Measurements from ENCODE around the gene MYO5A.

MYO5A gene

DNA sequence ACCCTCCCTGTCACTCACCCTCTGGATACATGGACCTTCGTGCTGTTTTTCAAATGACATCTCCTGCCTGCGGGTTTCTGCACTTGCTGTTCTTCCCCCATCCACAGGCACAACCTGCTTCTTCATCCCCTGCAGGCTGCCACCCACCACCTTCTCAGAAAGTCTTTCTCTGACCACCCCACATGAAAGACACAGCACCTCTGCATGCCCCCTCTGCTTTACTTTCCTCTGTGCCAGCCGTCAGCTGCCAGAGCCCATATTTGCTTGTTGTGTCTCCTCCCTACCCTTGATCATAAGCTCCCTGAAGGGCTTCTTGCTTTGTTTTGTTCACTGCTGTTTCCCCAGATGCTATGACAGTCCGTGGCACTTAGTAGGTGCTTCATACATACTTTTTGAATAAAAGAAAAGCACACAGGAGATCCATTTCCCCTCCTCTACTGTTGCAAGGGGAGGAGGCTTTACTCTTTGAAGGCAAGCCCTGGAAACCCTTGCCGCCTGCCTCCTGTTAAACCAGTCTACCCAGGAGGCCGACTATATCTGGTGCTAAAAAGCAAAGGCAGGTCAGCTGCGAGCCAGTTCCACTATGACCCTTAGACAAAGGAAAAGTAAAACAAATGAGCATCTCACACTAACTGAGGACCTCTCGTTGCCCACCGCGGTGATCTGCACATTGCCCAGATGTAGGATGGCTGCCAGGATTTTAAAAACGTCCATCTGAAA is 265.0 kb downstream of the MYO5A start:
- no peak for TF ChIP-seq CTCF (IDR thresholded peaks at IDR 0.05; ENCODE audit: low read depth, low read length)

GRCh38 chr15:52262364-52262763 is 266.3 kb downstream of the MYO5A start:
- H3K4me3 ChIP-seq (ENCODE audit: low read depth, low read length), result no peak overlapping the region
- no peak for TF ChIP-seq CTCF (IDR thresholded peaks at IDR 0.05; ENCODE audit: low read depth, low read length)

More for the DNA sequence above, 265.0 kb downstream of the MYO5A start:
- no peak overlapping the region for H3K4me3 ChIP-seq (ENCODE audit: low read depth, low read length)

DNA sequence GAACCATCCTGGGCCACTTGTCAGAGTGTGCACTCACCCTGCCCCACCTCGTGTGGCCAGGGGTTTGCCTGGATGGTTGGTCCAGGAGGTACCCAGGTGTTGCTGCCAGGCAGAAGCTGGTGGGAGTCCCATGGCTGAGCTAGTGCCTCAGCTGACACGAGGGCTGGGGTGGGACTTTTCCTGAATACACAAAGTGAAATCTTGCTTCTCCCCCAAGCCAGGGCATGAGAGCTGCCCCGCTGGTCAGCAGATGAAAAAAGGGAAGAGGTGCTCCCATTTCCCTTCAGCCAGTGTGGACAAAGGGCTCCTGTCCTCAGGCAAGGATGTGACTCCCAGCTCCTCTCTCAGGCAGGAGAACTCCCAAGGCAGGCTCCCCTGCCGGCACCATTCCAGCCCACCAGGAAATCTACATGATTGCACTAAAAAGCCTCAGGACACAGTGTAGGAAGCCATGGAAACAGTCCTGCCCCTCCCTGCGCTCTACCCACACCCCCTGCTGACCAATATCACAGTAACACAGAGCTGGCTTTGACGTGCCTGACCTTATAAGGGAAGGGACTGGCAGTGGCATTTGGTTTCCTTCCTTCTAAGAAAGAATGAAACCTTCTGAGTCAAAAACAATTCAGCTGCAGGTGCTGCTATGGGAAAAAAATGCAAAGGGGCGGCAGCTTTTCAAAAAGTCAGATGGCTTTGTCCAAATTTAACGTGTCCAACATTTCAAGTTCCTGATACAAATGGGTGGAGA is 267.0 kb downstream of the MYO5A start:
- H3K4me3 ChIP-seq (ENCODE audit: low read depth, low read length), result no peak overlapping the region
- no peak for TF ChIP-seq CTCF (IDR thresholded peaks at IDR 0.05; ENCODE audit: low read depth, low read length)

GRCh38 chr15:52261026-52261425 is 267.7 kb downstream of the MYO5A start:
- no peak for TF ChIP-seq CTCF (IDR thresholded peaks at IDR 0.05; ENCODE audit: low read depth, low read length)
- H3K4me3 ChIP-seq (ENCODE audit: low read depth, low read length), result no peak overlapping the region

GRCh38 chr15:52259503-52259902 is 269.2 kb downstream of the MYO5A start:
- TF ChIP-seq CTCF (IDR thresholded peaks at IDR 0.05; ENCODE audit: low read depth, low read length), result no peak
- H3K4me3 ChIP-seq (ENCODE audit: low read depth, low read length), result no peak overlapping the region

GRCh38 chr15:52258461-52258860 is 270.2 kb downstream of the MYO5A start:
- no peak for TF ChIP-seq CTCF (IDR thresholded peaks at IDR 0.05; ENCODE audit: low read depth, low read length)
- no peak overlapping the region for H3K4me3 ChIP-seq (ENCODE audit: low read depth, low read length)

DNA sequence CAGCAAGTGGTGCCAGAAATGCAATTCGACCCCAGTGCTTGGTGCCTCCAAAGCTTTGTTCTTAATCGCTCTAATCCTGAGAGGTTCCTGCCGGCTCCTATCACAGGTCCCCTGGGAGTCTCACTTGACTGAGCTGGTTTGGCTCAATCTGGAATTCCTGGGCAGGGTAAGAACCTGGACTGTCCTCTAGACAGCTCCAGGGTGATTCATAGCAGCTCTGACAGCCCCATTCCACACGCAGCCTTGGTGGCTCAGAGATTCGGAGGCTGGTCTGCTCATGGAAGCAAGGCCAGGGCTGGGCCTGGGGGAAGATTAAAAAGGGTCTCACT is 271.0 kb downstream of the MYO5A start:
- TF ChIP-seq CTCF (IDR thresholded peaks at IDR 0.05; ENCODE audit: low read depth, low read length), result no peak
- H3K4me3 ChIP-seq (ENCODE audit: low read depth, low read length), result no peak overlapping the region

Data from WI38 (cell line).